ENCODE results near the gene SLC6A2.

DNA sequence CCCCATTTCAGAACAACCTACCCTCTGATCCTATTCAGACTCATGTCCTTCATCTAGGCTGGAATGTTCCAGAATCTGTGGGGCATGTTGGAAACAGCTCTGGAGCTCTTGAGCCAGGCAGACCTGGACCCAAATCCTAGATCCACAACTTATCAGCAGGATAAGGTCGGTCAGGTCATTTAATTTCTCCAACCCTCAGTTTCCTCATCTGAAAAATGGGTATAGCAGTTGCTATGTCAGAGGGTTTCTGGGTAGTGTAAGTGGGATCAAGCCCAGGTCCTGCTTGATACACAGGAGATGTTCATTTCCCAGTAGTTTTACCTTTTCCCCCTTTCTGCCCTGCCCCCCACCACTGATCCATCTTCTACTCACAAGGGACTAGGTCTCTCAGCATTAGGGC, 12.0 kb downstream of the SLC6A2 start:
- TF ChIP-seq POLR2A (IDR thresholded peaks at IDR 0.05; ENCODE audit: low read depth, low read length): no peak
- TF ChIP-seq POLR2AphosphoS5 (IDR thresholded peaks at IDR 0.05; ENCODE audit: low read depth, low read length): no peak
- no peak for TF ChIP-seq TAF1 (IDR thresholded peaks at IDR 0.05; ENCODE audit: low read depth, low read length)
